HG02610 (cell line): ENCODE data around the gene LILRA6.
"Not testable (repeated sequence)": the region's sequence is repeated elsewhere in the genome, so short reads cannot be mapped to it uniquely, and the experiment has no call there.

Source experiments
- ATAC-seq: cut with Tn5 transposase; IDR thresholded peaks from one replicate; pipeline ENCODE4 v1.9.1; 2021; ENCODE audit warnings: mild to moderate bottlenecking, moderate library complexity; ENCODE audit not compliant: unreplicated experiment

The LILRA6 gene

GRCh38 chr19:54242646-54243045 lies at the start of gene LILRA6:
LILRA6 (minus strand) TSS chr19:54242790.
- ATAC-seq: not testable (repeated sequence)

DNA sequence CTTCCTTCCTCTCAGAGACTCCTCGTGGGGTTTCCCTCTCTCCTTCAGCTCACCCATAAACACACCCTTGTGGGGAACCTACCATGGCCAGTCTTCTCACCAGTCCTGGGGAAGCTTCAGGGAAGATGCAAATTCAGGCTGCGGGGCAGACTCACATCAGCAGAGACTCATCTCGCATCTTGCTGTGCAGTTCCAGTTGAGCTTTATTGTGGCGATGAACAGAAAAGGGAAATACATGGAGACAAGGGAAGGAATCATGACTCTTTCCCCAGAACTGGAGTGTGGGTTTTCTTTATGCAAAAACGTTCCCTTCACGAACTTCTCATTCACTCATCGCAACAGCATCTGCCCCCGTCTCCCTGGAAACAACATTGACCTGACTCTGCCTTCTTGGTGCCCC lies 46.6 kb upstream of the LILRA6 start:
- not testable (repeated sequence) for ATAC-seq

DNA sequence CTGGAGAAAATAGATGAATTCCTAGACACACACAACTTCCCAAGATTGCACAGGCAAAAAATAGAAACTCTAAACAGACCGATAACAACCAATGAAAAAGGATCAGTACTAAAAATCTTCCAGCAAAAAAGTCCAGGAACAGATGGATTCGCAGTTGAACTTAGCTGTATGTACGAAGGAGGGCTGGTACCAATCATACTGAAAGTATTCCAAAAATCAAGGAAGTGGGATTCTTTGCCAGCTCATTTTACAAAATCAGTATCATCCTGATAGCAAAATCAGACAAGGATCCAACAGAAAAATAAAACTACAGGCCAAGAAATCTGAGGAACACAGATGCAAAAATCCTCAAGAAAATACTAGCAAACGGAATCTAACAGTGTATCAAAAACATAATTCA lies 44.9 kb upstream of the LILRA6 start:
- no peak for ATAC-seq

GRCh38 chr19:54286283-54286682 lies 43.7 kb upstream of the LILRA6 start:
- ATAC-seq: not testable (repeated sequence)

DNA sequence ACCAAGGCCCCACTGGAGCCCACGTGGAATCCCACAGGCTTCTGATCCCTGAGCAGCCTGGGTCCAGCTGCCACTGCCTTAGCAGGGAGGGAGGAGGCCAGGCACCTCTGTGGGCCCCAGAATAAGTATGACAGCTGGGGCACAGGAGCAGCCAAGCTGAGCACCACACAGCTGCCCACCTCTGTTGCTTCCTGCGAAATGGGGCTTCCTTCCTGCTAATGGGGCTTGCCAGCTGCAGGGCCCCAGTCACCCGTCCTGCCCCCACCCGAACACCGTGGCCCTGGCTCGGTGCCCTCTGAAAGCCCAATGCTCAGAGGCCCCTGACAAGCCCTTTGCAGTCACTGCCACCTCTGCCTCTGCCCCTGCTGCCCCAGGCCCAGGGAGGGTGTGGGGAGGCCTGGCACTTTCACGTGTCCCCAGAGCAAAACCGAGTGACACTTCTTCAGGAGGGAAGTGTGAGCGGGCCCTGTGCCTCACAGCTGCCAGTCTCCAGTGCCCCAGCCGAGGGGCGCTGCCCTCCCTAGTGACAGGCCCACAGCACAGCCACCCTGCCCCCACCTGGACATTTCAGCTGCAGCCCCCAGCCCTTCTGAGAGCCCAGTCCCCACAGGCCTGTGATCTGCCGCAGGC lies 43.0 kb upstream of the LILRA6 start:
- not testable (repeated sequence) for ATAC-seq

DNA sequence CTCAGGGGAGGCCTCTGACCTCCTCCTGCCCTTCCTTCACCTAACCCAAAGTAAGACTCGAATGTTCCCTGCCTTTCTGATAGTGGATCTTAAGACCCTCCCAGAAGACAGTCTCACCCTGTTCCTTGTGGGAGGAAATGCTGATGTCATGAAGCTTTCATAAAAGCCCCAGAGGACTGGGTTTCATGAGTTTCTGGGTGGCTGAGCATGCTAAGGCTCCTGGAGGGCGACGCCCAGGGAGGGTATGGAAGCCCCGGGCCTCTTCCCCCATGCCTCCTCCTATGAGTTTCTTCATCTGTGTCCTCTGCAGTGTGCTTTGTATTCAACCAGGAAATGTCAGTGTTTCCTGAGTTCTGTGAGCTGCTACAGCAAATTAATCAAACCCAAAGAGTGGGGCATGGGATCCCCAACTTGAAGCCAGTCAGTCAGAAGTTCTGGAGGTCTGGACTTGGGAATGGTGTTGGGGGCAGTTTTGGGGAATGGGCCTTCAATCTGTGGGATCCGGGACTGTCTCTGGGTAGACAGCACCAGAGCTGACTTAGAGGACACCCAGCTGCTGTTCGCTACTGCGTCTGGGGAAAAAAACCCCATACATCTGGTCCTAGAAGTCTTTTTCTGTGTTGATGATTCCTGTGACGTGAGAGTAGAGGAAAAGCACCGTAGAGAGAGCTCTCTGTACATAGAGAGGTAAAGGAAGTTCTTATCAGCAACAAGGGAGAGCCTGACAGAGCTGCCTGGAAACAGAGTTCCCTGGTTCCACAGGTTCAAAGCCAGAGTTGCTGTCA lies 40.3 kb upstream of the LILRA6 start:
- no peak for ATAC-seq

GRCh38 chr19:54281729-54282075 lies 39.1 kb upstream of the LILRA6 start:
- not testable (repeated sequence) for ATAC-seq

DNA sequence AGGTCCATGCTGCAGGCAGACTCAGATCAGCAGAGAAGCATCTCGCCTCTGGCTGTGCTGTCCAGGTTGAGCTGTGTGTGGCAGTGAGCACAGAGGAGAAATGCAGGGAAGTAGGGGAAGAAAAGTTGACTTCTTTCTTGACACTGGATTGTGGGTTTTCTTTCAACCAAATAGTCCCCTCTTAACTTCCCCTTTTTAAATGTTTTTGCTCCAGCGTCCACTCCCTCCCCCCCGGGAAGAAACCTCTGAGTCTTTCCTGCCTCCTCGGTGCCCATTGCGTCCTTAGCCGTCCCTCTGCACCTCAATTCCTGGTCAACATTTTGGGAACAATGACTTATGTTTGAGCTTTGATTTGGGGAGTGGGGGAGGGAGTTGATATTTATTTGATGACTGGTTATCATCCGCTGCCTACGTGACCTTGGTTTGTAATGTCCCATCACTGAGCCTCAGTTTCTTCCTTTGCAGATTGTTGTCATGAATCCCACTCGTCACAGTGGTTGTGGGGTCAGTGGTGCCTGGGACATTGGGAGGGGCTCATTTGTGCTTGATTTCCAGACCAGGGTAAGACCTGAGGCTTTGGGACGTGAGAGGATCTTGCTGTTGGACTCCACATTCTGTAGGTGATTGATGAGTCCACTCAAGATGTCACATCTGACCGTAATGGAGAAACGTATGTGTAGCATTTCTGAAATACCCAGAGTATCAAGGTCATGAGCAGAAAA lies 38.6 kb upstream of the LILRA6 start, which contains the start of gene LILRB2:
LILRB2 (minus strand) TSS at position 104 of the 722 bp plus-strand sequence. CDS start 614 bp downstream, outside the sequence.
- no peak for ATAC-seq

- not testable (repeated sequence) for ATAC-seq
These were observed 37.9 kb upstream of the LILRA6 start for GRCh38 chr19:54280441-54280840.

DNA sequence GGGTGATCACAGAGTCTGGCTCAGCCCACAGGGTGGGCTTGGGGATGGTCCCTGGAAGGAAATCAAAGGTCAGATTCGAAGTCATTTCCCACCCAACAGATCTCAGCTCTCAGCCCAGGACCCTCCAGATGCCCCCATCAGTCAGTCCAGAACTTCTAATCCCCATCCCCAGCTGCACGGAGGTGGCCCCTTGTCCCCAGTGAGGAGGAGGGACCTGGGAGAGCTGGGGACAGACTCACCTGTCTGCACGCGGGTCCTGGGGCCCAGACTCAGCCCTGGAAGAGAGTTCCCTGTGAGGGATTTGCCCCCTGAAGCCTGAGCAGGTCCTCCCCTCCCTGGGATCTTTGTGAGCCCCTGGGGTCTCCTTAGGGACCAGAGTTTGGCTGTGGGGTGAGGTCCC lies 37.4 kb upstream of the LILRA6 start:
- ATAC-seq: not testable (repeated sequence)

- no peak for ATAC-seq
These were observed 36.9 kb upstream of the LILRA6 start for GRCh38 chr19:54279406-54279962.

DNA sequence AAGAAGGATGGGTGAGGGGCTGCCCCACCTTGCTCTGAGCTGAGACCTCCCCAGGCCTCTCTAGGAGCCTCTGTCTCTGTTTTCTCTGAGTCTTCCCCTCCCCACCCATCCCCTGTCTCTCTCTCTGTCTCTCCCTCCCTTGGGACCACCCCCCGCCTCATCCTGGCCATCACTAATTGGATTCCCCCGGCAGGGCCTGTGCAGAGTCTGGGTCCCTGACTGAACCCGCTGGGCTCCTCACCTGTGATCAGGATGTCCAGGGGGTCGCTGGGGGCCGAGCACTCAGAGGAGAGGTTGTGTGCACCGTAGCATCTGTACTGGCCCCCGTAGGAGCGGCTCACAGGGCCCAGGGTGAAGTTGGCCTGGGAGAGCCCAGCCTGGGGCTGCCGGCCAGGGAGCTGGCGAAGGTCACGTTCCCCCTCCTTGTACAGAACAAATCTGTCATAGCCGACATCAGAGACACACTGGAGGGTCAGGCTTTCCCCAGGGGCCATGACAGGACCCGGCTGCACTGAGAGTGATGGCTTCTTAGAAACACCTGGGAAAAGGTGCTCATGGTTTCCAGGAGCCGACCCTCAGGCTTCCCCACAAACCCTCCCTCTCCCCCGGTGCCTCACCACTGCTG lies 36.1 kb upstream of the LILRA6 start:
- ATAC-seq: not testable (repeated sequence)

- ATAC-seq: not testable (repeated sequence)
These were observed 35.5 kb upstream of the LILRA6 start for GRCh38 chr19:54278056-54278455.

- not testable (repeated sequence) for ATAC-seq
These were observed 34.6 kb upstream of the LILRA6 start for GRCh38 chr19:54277111-54277615.

GRCh38 chr19:54275951-54276350 lies 33.4 kb upstream of the LILRA6 start:
- ATAC-seq: no peak

GRCh38 chr19:54274516-54274915 lies 31.9 kb upstream of the LILRA6 start:
- ATAC-seq: not testable (repeated sequence)

DNA sequence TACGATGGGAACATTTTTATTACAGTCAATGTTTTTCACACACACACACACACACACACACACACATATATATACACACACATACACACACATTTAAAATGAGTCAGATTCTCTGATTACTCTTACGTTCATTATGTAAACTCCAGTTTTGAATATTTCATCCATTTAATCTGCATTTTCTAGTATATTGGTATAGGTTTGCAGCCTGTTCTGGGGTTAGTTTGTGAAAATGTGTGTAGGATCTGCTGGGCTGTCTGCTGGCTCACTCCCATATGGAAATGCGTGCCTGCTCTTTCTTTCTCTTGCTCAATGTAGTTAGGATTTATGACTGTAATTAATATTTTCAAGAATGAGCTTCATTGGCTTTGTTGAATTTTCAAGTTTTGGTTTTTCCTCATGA lies 31.2 kb upstream of the LILRA6 start:
- no peak for ATAC-seq

- not testable (repeated sequence) for ATAC-seq
These were observed 29.6 kb upstream of the LILRA6 start for GRCh38 chr19:54272181-54272580.

DNA sequence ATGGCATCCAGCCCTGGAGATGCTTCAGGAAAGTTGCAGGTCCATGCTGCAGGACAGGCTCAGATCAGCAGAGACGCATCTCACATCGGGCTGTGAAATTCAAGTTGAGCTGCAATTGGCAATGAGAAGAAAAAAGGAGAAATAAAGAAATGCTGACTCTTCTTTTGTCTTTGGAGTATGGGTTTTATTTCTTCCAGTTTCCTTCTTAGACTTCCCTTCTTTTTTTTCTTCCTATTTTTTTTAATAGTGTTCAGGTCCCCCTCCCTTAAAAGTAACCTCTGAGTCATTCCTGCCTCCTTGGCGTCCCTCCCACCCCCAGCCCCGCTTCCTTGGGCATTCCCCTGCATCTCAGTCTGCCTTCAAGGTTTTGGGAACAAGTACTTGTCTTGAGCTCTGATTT lies 29.0 kb upstream of the LILRA6 start:
- ATAC-seq: not testable (repeated sequence)

DNA sequence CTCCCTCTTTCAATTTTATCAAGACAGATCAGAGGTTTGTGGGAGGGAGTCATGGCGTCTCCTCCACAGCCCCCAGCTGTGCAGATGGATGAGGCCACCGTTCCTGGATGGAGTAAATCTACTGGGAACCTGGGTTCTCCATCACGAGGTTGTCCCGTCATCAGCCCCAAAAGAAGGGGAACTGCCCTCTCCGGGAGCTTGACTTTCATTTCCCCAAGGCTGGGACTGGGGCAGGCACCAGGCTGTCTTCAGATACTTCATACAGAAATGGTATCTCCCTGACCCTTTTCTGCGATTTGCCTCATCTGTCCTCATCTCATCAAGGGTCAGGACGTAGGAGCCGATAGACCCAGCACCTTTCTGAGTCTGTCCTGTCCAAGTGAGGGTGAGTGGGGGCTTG lies 28.5 kb upstream of the LILRA6 start:
- ATAC-seq: no peak

DNA sequence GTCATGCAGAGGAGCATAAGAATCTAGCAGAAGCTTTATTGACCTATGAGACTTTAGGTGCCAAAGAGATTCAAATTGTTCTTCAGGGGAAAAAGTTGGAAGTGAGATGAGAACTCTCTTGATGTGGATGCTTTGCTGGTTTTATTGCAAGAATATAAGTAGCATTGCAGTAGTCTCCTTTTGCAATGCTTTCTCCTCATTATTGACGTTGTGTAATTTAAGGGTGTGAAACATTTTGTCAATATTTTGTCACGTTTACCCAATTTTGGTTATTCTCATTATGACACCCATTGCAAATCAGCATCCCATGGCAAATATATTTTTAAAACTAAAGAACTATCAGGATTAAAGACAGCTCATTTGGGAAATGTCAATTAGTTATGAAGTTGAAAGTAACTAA lies 26.3 kb upstream of the LILRA6 start:
- ATAC-seq: no peak
